ENCODE results near the gene FBLN1. TPM values are rescaled to one million over a fixed set of nuclear protein-coding genes. Genes with fewer than 3 reads are reported as not detected.

The FBLN1 gene
- total RNA-seq, 1 donor from 2014 or later: 211 TPM

DNA sequence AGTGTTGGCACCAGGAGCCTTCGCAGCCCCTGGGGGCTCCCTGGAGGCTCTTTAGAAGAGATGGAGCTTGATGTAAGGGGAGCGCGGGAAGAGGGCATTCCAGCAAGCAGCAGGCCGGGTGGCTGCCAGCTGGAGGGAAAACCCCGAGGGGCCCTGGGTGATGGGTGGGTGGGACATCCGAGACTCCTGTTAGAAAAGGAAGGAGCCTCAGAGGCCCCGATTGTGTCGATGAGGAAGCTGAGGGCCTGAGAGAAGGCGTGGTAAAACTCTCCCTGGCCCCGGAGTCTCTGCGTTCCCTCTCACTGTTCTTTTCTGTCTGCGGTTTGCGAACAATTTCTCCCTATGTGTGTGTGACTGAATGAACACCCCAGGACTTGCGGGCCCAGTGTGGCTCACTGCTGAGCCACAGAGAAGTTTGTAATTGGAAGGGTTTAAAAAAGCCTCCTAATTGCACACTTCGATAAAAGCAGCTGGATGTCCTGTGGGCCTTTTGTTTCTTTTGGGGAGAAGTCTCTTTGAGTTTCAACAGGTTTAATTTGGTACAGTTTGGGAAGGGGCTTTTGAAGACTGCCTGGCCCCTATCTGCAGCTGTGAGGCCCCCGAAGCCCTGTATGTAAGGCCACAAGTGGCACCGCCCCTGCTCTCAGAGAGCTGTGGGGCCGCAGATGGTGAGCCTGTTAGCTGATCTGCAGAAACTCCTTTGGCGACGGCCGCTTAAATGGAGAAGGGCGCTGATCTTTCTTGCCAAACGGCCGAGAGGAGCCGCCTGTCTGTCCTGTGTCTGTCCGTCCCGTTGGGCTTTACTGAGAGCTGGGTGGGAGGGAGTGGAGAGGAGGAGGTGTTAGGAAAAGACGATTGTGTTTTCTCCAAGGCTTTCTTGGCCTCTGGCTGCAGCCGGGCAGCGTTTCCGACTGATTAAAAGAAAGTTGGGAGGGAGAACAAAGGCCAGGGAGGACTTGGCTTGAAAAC, 2.0 kb downstream of the FBLN1 start:
- H3K4me3 Mint-ChIP-seq (ENCODE audit: unreplicated experiment): peak overlapping the region; percentile 78
- peak overlapping the region; percentile 94 for H3K27ac Mint-ChIP-seq (ENCODE audit: unreplicated experiment)
- H3K9me3 Mint-ChIP-seq (ENCODE audit: unreplicated experiment): no peaks in the 10 kb centered on the region
- DNase-seq (ENCODE audit: extremely low spot score, unreplicated experiment): no peak
- no peak for TF ChIP-seq CTCF (IDR thresholded peaks at IDR 0.05)
- no peaks in the 10 kb centered on the region for H3K36me3 Mint-ChIP-seq (ENCODE audit: unreplicated experiment)
- H3K27me3 Mint-ChIP-seq (ENCODE audit: unreplicated experiment): no peaks in the 10 kb centered on the region
- H3K4me1 Mint-ChIP-seq (ENCODE audit: unreplicated experiment): peaks cover 55% of the 10 kb centered on the region

DNA sequence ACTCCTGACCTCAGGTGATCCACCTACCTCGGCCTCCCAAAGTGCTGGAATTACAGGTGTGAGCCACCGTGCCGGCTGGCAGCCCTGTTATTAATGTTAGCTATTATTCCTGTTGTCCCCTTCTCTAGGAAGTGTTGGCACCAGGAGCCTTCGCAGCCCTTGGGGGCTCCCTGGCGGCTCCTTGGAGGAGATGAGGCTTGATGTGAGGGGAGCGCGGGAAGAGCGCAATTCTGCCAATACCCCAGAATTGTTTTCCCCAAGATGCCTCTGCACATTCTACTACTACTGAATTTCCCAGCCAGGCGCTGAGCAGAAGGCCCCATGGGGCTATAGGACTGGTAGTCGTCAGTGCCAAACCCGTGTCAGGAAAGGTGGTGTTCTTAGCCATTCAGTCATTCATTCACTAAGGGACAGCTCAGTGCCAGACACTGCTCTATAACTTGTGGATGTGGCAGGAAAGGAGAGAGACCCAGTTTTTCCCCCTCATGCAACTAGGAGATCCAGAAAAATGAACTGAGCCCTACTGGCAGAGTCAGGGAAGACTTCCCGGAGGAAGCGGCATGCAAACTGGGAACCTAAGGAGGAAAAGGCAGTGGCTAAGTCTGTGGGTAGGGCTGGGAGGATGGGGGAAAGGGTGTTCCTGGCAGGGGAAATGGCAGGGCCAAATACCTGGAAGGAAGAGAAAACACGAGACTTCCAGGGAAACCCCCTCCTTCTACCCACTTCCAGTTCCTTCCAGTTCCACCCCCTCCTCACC, 3.5 kb downstream of the FBLN1 start:
- no peaks in the 10 kb centered on the region for H3K36me3 Mint-ChIP-seq (ENCODE audit: unreplicated experiment)
- H3K4me3 Mint-ChIP-seq (ENCODE audit: unreplicated experiment): no peak overlapping the region

GRCh38 chr22:45506816-45507360, 4.2 kb downstream of the FBLN1 start:
- no peak for TF ChIP-seq CTCF (IDR thresholded peaks at IDR 0.05)
- Mint-ChIP-seq H3K4me3 (ENCODE audit: unreplicated experiment) (no peak overlapping the region), H3K36me3 (ENCODE audit: unreplicated experiment) (no peaks in the 10 kb centered on the region), H3K27ac (ENCODE audit: unreplicated experiment) (peak overlapping the region; percentile 57), H3K4me1 (ENCODE audit: unreplicated experiment) (peaks cover 58% of the 10 kb centered on the region), H3K27me3 (ENCODE audit: unreplicated experiment) (no peaks in the 10 kb centered on the region), H3K9me3 (ENCODE audit: unreplicated experiment) (no peaks in the 10 kb centered on the region)
- no peak for DNase-seq (ENCODE audit: extremely low spot score, unreplicated experiment)

More for the DNA sequence above, 3.5 kb downstream of the FBLN1 start:
- Mint-ChIP-seq H3K27me3 (ENCODE audit: unreplicated experiment) (no peaks in the 10 kb centered on the region), H3K9me3 (ENCODE audit: unreplicated experiment) (no peaks in the 10 kb centered on the region), H3K27ac (ENCODE audit: unreplicated experiment) (peak overlapping the region; percentile 57), H3K4me1 (ENCODE audit: unreplicated experiment) (peaks cover 55% of the 10 kb centered on the region)
- DNase-seq (ENCODE audit: extremely low spot score, unreplicated experiment): no peak
- no peak for TF ChIP-seq CTCF (IDR thresholded peaks at IDR 0.05)

- peaks cover 67% of the 10 kb centered on the region for H3K4me1 Mint-ChIP-seq (ENCODE audit: unreplicated experiment)
- no peak overlapping the region for H3K27ac Mint-ChIP-seq (ENCODE audit: unreplicated experiment)
- H3K4me3 Mint-ChIP-seq (ENCODE audit: unreplicated experiment): no peak overlapping the region
- no peaks in the 10 kb centered on the region for H3K9me3 Mint-ChIP-seq (ENCODE audit: unreplicated experiment)
- no peaks in the 10 kb centered on the region for H3K36me3 Mint-ChIP-seq (ENCODE audit: unreplicated experiment)
- DNase-seq (ENCODE audit: extremely low spot score, unreplicated experiment): no peak
- no peak for TF ChIP-seq CTCF (IDR thresholded peaks at IDR 0.05)
- H3K27me3 Mint-ChIP-seq (ENCODE audit: unreplicated experiment): no peaks in the 10 kb centered on the region
Measured at GRCh38 chr22:45507798-45508197, 5.1 kb downstream of the FBLN1 start.

All from osteocyte (in vitro differentiated cells).